Smooth muscle cell (in vitro differentiated cells): ENCODE data around the gene CSRP1. TPM values are rescaled to one million over a fixed set of nuclear protein-coding genes. Genes with fewer than 3 reads are reported as not detected.

Experiments
- DNase-seq: peaks from one replicate; lab custom pipeline; 2025; ENCODE audit not compliant: unreplicated experiment; lab: John Stamatoyannopoulos, UW
- H2AFZ ChIP-seq: fragments of 200-600 bp; sonication (generic); 2 replicates; pipeline ENCODE4 v1.6.0; 2016; ENCODE audit warnings: antibody characterized with exemption, low read depth, mild to moderate bottlenecking
- H3F3A ChIP-seq: fragments of 200-600 bp; sonication (generic); 2 replicates; pipeline ENCODE4 v1.6.0; 2017; ENCODE audit warnings: antibody characterized with exemption, low read depth
- H3K27ac ChIP-seq: fragments of 200-600 bp; sonication (generic); 2 replicates; pipeline ENCODE4 v1.5.1; 2016; ENCODE audit warnings: low read depth, mild to moderate bottlenecking
- H3K27me3 ChIP-seq: fragments of 200-600 bp; sonication (generic); 2 replicates; pipeline ENCODE4 v1.6.1; 2016; ENCODE audit warnings: low read depth, mild to moderate bottlenecking
- H3K36me3 ChIP-seq: fragments of 200-600 bp; sonication (generic); 2 replicates; pipeline ENCODE4 v1.5.1; 2016; ENCODE audit warnings: low read depth
- H3K4me1 ChIP-seq: fragments of 200-600 bp; sonication (generic); 2 replicates; pipeline ENCODE4 v1.5.1; 2016; ENCODE audit warnings: low read depth
- H3K4me2 ChIP-seq: fragments of 200-600 bp; sonication (generic); 2 replicates; pipeline ENCODE4 v1.6.0; 2016; ENCODE audit warnings: mild to moderate bottlenecking
- H3K4me3 ChIP-seq: fragments of 200-600 bp; sonication (generic); 2 replicates; pipeline ENCODE4 v1.5.1; 2016; ENCODE audit warnings: mild to moderate bottlenecking
- H3K79me2 ChIP-seq: fragments of 200-600 bp; sonication (generic); 2 replicates; pipeline ENCODE4 v1.6.0; 2016; ENCODE audit warnings: low read depth, mild to moderate bottlenecking
- H3K9ac ChIP-seq: fragments of 200-600 bp; sonication (generic); 2 replicates; pipeline ENCODE4 v1.6.0; 2016; ENCODE audit warnings: low read depth
- H3K9me3 ChIP-seq: fragments of 200-600 bp; sonication (generic); replicated peaks from 2 replicates; pipeline ENCODE4 v1.5.1; 2016; ENCODE audit warnings: low read depth
- H4K20me1 ChIP-seq: fragments of 200-600 bp; sonication (generic); 2 replicates; pipeline ENCODE4 v1.6.0; 2016; ENCODE audit warnings: low read depth
- WGBS: methylation state at CpG from one replicate; pipeline ENCODE4 v1.1.7; 2016; ENCODE audit warnings: low lambda C conversion rate; 5-methylcytosine and 5-hydroxymethylcytosine counted together
- polyA plus RNA-seq: library from polyadenylated mRNA; unstranded; fragments of >200 nt; fragmentation: Nextera tagmentation; extraction: Ambion mirVana; gene quantifications from 2 replicates; pipeline ENCODE4 v1.2.1, GENCODE V29; 2016
- total RNA-seq: library from RNA; depleted of rRNA; stranded (reverse); fragments of >200 nt; gene quantifications from 2 replicates; pipeline ENCODE4 v1.2.3, GENCODE V29; 2014
- TF ChIP-seq, protein P1 (sequence below): fragments of 200-600 bp; sonication (generic); IDR thresholded peaks from 2 replicates; pipeline ENCODE4 v1.5.1; 2017; ENCODE audit warnings: borderline replicate concordance, mild to moderate bottlenecking, antibody characterized with exemption; ENCODE audit not compliant: insufficient read depth, poor library complexity, severe bottlenecking

Gene CSRP1
- total and polyA plus RNA-seq, 2 experiments from 2014 or later = 202 to 345 TPM

DNA sequence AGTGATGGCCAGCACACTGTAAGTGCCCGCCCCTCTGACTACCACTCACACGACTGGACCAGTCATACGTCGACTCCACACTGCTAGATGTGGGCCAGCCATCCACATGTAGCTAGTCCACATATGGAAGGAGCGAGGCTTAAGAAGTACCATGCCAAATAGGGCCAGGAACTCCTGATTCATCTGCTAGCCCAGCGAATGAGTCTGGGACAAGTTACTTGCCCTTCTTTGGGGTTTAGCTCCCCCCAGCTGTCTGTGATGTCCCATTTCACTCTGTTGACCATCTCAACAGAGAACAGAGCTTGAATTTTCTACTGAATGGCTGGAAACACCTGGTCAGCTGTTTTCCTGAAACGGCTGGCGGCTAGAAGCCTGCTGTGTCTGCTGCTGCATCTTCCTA is 5.8 kb downstream of the CSRP1 start:
- Histone ChIP-seq H3F3A (peaks cover 37% of the 10 kb centered on the region), H3K4me1 (peaks cover 50% of the 10 kb centered on the region), H3K79me2 (peaks cover 83% of the 10 kb centered on the region), H3K36me3 (no peaks in the 10 kb centered on the region), H3K27me3 (no peaks in the 10 kb centered on the region), H3K4me2 (peak overlapping the region; percentile 63), H4K20me1 (peaks cover 47% of the 10 kb centered on the region), H2AFZ (no peak overlapping the region), H3K9ac (peak overlapping the region; percentile 37), H3K9me3 (no peaks in the 10 kb centered on the region), H3K4me3 (no peak overlapping the region), H3K27ac (peak overlapping the region; percentile 53)
- no peak for DNase-seq
- WGBS = 79% methylated on average over 8 of the region's 8 CpGs
- TF ChIP-seq, protein P1, sequence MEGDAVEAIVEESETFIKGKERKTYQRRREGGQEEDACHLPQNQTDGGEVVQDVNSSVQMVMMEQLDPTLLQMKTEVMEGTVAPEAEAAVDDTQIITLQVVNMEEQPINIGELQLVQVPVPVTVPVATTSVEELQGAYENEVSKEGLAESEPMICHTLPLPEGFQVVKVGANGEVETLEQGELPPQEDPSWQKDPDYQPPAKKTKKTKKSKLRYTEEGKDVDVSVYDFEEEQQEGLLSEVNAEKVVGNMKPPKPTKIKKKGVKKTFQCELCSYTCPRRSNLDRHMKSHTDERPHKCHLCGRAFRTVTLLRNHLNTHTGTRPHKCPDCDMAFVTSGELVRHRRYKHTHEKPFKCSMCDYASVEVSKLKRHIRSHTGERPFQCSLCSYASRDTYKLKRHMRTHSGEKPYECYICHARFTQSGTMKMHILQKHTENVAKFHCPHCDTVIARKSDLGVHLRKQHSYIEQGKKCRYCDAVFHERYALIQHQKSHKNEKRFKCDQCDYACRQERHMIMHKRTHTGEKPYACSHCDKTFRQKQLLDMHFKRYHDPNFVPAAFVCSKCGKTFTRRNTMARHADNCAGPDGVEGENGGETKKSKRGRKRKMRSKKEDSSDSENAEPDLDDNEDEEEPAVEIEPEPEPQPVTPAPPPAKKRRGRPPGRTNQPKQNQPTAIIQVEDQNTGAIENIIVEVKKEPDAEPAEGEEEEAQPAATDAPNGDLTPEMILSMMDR = no peak

DNA sequence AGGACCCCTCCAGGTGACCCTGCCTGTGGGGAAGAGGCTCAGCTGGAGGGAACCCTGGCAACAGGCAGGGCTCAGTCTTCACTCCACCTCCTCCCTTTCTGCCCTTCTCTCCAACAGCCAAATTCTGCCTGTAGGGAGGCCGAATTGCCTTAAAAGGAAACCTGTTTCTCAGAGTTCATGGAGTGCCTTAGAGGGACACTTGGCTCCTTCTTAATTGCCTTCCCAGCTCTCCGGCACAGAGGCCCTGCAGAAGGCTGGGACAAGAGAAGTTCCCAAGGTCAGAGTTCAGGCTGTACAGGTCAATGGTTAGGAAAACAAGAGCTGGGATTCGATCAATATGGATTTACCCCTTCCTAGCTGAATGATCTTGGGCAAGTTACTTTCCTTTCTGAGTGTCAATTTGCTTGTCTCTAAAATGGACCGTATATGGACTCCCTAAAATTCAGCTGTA is 6.2 kb downstream of the CSRP1 start:
- Histone ChIP-seq H3K36me3 (no peaks in the 10 kb centered on the region), H2AFZ (no peak overlapping the region), H4K20me1 (peaks cover 47% of the 10 kb centered on the region), H3K27ac (peak overlapping the region; percentile 53), H3K4me1 (peaks cover 50% of the 10 kb centered on the region), H3K4me3 (no peak overlapping the region), H3K4me2 (peak overlapping the region; percentile 63), H3K27me3 (no peaks in the 10 kb centered on the region), H3K9ac (peak overlapping the region; percentile 17), H3K9me3 (no peaks in the 10 kb centered on the region), H3F3A (peaks cover 37% of the 10 kb centered on the region), H3K79me2 (peaks cover 80% of the 10 kb centered on the region)
- 66% methylated on average over 4 of the region's 4 CpGs for WGBS
- TF ChIP-seq, protein P1 = no peak
- no peak for DNase-seq

DNA sequence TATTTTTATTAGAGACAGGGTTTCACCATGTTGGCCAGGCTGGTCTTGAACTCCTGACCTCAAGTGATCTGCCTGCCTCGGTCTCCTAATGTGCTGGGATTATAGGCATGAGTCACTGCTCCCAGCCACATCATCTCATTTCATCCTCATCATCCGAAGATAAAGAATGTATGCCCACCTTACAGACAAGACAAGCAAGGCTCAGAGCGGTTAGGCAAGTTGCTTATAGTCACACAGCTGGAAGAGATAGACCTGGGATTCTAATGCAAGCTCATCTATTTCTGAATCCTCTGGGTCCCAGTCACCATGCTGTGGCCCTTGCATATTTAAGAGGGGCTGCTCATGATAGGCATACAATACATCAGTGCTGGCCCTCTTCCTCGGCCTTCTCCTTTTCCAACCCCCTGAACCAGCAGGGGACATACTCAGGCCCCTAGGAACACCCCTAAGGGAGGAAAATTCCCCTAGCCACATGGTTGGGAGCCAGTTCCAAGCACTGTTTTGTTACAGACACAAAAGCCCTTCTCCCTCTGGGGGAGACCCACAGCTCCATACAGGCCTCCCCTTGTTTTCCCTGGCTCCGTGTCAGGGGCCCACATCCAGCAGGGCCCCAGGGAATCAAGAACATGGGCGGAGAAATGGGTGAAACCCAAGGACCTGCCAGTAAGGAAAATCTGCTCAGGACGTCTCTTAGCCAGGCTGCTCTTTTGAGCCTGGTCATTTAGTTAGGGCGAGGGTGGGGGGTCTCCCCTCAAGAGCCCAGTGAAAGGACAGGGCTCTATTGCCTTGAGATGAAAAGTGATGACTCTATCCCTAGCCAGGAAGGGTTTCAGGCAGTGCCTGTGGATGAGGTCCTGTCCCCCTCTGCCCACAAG is 6.9 kb downstream of the CSRP1 start:
- peaks cover 48% of the 10 kb centered on the region for H3K4me1 ChIP-seq
- no peak overlapping the region for H3K4me3 ChIP-seq
- H3K27ac ChIP-seq = peak overlapping the region; percentile 53
- peaks cover 73% of the 10 kb centered on the region for H3K79me2 ChIP-seq
- WGBS = 76% methylated on average over 8 of the region's 8 CpGs
- no peaks in the 10 kb centered on the region for H3K27me3 ChIP-seq
- peaks cover 43% of the 10 kb centered on the region for H3F3A ChIP-seq
- no peak overlapping the region for H2AFZ ChIP-seq
- H3K9me3 ChIP-seq = no peaks in the 10 kb centered on the region
- TF ChIP-seq, protein P1 = no peak
- H4K20me1 ChIP-seq = peaks cover 50% of the 10 kb centered on the region
- no peaks in the 10 kb centered on the region for H3K36me3 ChIP-seq
- DNase-seq = no peak
- peak overlapping the region; percentile 63 for H3K4me2 ChIP-seq
- peak overlapping the region; percentile 17 for H3K9ac ChIP-seq
